M059J (cell line): Measurements from ENCODE around the gene ZFPL1. TPM values are rescaled to one million over a fixed set of nuclear protein-coding genes. Genes with fewer than 3 reads are reported as not detected.
A peak's percentile ranks its signal among the peaks of the same experiment; 100 is the strongest.

Experiments
- DNase-seq: peaks from one replicate; pipeline ENCODE4 v3.0.0-alpha.2; 2012; ENCODE audit warnings: low read depth
- total RNA-seq: library from RNA; depleted of rRNA; stranded (reverse); fragments of >200 nt; shearing (Covaris generic); gene quantifications from 2 replicates; pipeline ENCODE4 v1.2.3, GENCODE V29; 2014

The ZFPL1 gene
- total RNA-seq, 1 experiment from 2014 or later, result 96.0 TPM

- no peak for DNase-seq
These were observed 6.6 kb downstream of the ZFPL1 start for GRCh38 chr11:65090628-65091027.

DNA sequence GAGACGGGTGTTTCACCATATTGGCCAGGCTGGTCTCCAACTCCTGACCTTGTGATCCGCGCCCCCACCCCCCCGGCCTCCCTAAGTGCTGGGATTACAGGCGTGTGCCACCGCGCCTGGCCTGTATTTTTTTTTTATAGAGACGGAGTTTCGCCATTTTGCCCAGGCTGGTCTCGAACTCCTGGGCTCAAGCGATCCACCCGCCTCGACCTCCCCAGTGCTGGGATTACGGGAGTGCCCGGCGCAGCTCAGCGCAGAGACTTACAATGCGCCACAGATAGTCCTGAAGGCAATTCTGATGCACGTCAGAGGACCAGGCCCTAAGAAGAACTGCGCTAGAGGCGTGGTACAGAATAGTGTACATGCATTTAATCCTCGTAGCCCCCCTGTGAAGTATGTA lies 11.4 kb downstream of the ZFPL1 start:
- DNase-seq, result no peak

DNA sequence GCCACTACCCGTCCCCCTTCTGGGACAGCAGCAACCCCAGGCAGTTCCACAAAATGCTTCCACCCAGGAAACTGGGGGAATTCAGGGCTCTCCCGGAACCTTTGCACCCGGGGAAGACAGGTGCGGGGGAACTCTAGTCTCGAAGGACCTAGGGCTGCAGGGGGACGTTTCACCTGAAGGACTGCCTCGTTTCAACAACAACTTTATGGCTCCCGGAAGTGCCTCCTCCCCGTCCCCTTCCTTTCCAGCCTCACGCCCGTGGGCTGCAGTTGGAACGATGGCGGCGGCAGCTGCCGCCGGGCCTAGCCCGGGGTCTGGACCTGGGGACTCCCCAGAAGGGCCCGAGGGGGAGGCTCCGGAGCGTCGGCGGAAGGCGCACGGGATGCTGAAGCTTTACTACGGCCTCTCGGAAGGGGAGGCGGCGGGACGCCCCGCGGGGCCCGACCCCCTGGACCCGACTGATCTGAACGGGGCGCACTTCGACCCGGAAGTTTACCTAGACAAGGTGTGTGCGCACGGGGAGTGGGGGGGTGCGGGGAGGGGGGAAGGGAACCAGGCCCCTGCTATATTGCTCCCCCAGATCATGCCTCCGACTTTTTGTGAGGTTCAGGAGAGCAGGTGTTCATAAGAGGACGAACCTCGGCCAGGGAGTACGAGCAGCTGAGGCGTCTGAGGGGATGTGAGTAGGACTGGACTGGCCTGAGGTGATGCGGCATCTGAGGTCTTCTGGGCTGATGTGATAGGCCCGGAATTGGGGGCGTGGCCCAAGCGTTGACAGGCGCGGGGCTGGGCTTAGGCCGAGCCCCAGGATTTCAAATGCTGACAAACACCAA lies 12.2 kb downstream of the ZFPL1 start, which contains the start of gene VPS51:
TSS of gene VPS51 (plus strand) at position 241 of the 833 bp plus-strand sequence. CDS start at position 278, 37 bp downstream.
- DNase-seq, result peak; percentile 91

DNA sequence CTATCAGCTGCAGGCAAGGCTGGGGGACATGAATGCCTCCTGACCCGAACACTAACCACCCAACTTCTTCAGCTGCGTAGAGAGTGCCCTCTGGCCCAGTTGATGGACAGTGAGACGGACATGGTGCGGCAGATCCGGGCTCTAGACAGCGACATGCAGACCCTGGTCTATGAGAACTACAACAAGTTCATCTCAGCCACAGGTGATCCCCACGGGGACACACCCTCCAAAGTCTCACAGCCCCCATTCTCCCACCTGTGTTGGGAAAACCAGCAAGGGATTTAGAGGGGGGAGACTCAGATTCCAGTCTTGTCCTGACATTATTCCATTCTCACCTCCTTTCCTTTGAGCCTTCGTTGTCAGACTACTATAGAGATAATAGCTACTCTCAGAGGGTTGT lies 12.9 kb downstream of the ZFPL1 start:
- no peak for DNase-seq

- no peak for DNase-seq
These were observed 16.8 kb downstream of the ZFPL1 start for GRCh38 chr11:65100674-65101350.

DNA sequence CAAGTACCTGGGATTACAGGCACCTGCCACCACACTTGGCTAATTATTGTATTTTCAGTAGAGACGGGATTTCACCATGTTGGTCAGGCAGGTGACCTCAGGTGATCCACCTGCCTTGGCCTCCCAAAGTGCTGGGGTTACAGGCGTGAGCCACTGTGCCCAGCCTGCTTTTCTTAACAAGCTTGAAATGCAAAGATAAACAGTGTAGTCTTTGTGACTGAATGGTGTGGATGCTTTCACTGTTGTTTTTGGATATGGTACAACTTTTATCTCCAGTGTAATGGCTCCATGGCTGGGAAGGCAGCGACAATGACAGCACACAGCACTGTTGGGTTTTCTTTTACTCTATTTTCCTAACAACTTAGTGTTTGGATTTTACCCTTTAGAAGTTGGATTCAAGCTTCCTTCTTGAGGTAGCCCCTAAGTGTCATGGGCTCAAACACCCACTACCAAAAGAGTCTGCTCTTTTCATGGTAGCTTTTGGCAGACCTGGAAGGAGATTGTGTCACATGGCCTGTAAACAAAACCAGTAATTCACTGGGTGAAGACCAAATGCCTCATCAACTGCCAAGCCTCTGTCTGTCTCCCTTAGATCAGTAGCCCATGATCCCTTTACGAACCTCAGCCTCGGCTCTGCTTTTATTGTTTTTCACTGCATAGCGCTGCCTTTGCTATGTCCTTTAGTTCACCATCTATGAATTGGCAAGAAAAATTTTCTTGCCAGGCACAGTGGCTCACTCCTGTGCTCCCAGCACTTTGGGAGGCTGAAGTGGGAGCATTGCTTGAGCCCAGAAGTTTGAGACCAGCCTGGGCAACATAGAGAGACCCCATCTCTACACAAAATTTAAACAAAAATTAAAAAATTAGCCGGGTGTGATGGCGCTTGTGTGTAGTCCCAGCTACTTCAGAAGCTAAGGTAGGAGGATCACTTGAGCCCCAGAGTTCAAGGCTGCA lies 18.4 kb downstream of the ZFPL1 start:
- peak; percentile 55 for DNase-seq

DNA sequence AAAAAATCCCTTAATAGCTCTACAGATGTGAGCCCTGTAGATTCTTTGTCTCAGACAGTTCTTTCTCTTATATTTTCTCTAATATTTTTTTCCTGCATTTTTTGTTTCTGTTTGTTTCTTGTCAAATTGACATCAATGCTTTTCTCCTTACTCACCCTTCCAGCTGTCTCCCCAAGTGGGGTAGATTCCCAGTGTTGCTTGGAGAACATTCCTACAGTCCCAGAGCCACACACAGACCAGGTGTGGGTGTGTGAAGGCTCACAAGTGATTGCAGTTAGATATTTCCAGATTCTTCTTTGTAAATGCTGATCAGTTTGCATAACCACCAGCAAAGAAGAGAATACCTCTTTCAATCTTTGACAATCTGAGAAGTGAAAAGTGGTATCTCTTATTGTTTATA lies 19.5 kb downstream of the ZFPL1 start:
- no peak for DNase-seq

GRCh38 chr11:65104628-65105027 lies 20.6 kb downstream of the ZFPL1 start:
- no peak for DNase-seq

DNA sequence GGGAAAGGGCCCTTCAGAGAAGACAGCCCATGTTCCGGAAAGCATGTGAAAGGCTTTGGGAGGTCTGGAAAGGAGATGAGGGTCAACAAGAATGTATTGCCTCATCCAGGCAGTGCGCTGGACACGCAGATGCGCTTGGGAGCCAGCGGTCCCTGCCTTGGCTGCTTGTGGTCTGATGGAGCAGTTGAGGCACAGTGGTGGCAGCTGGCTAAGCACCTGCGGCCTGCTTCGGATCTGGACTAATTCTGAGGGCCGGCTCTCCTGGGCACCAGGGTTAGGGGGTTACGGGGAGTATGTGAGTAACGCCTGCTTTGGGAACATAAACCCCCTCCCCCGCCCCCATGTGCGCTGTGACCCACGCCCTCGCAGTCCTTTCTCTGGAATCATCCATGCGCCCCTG lies 23.1 kb downstream of the ZFPL1 start:
- DNase-seq, result no peak

DNA sequence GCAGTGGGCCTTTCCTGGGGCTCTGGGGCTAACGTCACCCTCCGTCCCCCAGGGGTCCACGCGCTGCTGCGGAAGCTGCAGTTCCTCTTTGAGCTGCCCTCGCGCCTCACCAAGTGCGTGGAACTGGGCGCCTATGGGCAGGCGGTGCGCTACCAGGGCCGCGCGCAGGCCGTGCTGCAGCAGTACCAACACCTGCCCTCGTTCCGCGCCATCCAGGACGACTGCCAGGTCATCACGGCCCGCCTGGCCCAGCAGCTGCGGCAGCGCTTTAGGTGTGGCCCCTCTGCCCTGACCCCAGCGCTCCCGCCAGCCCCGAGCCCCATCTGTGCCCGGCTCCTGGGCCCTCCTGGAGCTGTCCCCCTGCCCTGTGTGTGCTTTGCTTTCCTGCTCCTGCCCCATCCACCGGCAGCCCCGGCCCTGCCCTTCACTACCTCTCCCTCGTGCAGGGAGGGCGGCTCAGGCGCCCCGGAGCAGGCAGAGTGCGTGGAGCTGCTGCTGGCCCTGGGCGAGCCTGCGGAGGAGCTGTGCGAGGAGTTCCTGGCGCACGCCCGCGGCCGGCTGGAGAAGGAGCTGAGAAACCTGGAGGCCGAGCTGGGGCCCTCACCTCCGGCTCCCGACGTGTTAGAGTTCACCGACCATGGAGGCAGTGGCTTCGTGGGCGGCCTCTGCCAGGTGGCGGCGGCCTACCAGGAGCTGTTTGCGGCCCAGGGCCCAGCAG lies 23.9 kb downstream of the ZFPL1 start:
- no peak for DNase-seq

DNA sequence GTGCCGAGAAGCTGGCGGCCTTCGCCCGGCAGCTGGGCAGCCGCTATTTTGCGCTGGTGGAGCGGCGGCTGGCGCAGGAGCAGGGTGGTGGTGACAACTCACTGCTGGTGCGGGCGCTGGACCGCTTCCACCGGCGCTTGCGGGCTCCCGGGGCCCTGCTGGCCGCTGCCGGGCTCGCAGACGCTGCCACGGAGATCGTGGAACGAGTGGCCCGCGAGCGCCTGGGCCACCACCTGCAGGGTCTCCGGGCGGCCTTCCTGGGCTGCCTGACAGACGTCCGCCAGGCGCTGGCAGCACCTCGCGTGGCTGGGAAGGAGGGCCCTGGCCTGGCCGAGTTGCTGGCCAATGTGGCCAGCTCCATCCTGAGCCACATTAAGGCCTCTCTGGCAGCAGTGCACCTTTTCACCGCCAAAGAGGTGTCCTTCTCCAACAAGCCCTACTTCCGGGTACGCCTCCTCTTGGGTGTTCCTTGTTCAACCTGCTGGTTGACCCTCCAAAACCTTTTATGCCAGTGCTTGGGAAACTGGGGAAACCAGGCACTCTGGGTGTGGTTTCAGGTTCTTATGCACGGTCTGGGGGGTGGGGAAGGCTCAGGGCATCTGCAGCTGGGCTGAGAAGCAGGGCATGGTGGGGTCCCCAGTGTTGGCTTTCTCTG lies 24.6 kb downstream of the ZFPL1 start:
- DNase-seq, result no peak

DNA sequence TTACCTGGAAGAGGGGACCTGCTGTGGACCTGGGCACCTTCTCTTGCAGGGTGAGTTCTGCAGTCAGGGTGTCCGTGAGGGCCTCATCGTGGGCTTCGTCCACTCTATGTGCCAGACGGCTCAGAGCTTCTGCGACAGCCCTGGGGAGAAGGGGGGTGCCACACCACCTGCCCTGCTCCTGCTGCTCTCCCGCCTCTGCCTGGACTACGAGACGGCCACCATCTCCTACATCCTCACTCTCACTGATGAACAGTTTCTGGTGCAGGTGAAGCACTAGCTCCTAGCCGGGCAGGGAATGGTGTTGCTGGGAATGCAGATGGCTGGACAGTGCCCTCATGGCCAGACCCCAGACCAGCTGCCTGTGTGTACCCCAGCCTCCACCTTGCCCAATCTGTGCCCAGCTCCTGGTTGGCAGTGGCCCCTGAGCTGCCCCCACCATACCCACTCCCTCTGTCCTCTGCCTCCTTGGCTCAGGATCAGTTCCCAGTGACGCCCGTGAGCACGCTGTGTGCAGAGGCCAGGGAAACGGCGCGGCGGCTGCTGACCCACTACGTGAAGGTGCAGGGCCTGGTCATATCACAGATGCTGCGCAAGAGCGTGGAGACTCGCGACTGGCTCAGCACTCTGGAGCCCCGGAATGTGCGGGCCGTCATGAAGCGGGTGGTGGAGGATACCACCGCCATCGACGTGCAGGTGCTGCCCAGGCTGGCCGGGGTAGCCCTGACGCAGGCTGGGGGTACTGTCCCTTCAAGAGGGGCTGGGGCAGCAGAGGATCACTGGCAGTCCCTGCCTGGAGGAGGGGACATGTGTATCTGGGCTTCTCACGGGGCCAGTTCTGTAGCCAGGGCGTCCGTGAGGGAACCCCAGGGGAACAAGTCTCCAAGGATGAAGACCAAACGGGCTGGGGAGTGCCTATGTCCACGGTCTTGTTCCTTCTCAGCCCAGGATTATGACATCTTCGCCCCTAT lies 25.5 kb downstream of the ZFPL1 start:
- DNase-seq, result no peak

- DNase-seq, result peak; percentile 77
These were observed 26.4 kb downstream of the ZFPL1 start for GRCh38 chr11:65110354-65110861.

GRCh38 chr11:65111159-65111743 lies 27.2 kb downstream of the ZFPL1 start:
- DNase-seq, result no peak

GRCh38 chr11:65111744-65112545 lies 27.9 kb downstream of the ZFPL1 start, which contains the start of gene TM7SF2:
Gene TM7SF2 (plus strand): TSS chr11:65111872. CDS start chr11:65112016, 144 bp downstream.
- no peak for DNase-seq

DNA sequence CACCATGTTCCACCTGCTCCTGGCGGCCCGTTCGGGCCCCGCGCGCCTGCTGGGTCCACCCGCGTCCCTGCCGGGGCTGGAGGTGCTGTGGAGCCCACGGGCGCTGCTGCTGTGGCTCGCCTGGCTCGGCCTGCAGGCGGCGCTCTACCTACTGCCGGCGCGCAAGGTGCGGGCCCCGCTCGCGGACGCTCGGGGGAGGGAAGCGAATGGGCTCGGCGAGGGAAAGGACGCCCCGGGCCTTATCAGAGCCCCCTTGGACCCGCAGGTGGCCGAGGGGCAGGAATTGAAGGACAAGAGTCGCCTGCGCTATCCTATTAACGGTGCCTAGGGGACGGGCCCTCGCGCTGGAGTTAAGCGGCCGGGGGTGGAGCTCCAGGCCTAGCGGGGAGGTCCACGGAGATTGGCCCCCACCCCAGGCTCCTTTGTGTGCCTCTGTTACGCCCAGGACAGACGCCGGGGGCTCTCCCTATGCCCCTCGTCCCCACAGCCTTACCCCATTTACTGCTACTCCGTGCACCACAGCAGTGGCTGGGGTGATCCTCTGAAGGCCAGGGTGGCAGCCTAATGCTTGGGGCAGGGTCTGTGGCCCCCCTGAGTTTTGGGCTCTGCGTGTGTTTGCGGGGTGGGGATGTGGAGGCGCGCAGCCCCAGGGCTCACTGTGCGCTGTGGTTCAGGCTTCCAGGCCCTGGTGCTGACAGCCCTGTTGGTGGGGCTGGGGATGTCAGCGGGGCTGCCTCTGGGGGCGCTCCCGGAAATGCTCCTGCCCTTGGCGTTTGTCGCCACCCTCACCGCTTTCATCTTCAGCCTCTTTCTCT lies 28.7 kb downstream of the ZFPL1 start:
- DNase-seq, result no peak

GRCh38 chr11:65113361-65113756 lies 29.3 kb downstream of the ZFPL1 start:
- no peak for DNase-seq
